ENCODE data around the gene KIAA2012.
A peak's percentile ranks its signal among the peaks of the same experiment; 100 is the strongest.

The KIAA2012 gene

GRCh38 chr2:202113571-202114142 is 40.6 kb downstream of the KIAA2012 start:
- no peak for TF ChIP-seq CTCF (IDR thresholded peaks at IDR 0.05; ENCODE audit: control insufficient read depth, insufficient read depth, low read depth, low read length, missing control alignments)
- H3K4me3 ChIP-seq (ENCODE audit: control insufficient read depth, low read depth, low read length), result no peak overlapping the region
- DNase-seq (ENCODE audit: low read depth), result peak; percentile 84

- TF ChIP-seq CTCF (IDR thresholded peaks at IDR 0.05; ENCODE audit: control insufficient read depth, insufficient read depth, low read depth, low read length, missing control alignments), result no peak
- no peak for DNase-seq (ENCODE audit: low read depth)
- H3K4me3 ChIP-seq (ENCODE audit: control insufficient read depth, low read depth, low read length), result no peak overlapping the region
Observed at GRCh38 chr2:202114291-202114690, 41.2 kb downstream of the KIAA2012 start.

- TF ChIP-seq CTCF (IDR thresholded peaks at IDR 0.05; ENCODE audit: control insufficient read depth, insufficient read depth, low read depth, low read length, missing control alignments), result no peak
- DNase-seq (ENCODE audit: low read depth), result no peak
Observed at GRCh38 chr2:202114795-202115194, 41.7 kb downstream of the KIAA2012 start.

GRCh38 chr2:202115479-202115971 is 42.5 kb downstream of the KIAA2012 start:
- TF ChIP-seq CTCF (IDR thresholded peaks at IDR 0.05; ENCODE audit: control insufficient read depth, insufficient read depth, low read depth, low read length, missing control alignments), result no peak
- no peak overlapping the region for H3K4me3 ChIP-seq (ENCODE audit: control insufficient read depth, low read depth, low read length)
- DNase-seq (ENCODE audit: low read depth), result peak; percentile 69

More at GRCh38 chr2:202114795-202115194, 41.7 kb downstream of the KIAA2012 start:
- no peak overlapping the region for H3K4me3 ChIP-seq (ENCODE audit: control insufficient read depth, low read depth, low read length)

GRCh38 chr2:202116691-202117090 is 43.6 kb downstream of the KIAA2012 start:
- no peak overlapping the region for H3K4me3 ChIP-seq (ENCODE audit: control insufficient read depth, low read depth, low read length)
- DNase-seq (ENCODE audit: low read depth), result no peak
- no peak for TF ChIP-seq CTCF (IDR thresholded peaks at IDR 0.05; ENCODE audit: control insufficient read depth, insufficient read depth, low read depth, low read length, missing control alignments)

- no peak for DNase-seq (ENCODE audit: low read depth)
- no peak overlapping the region for H3K4me3 ChIP-seq (ENCODE audit: control insufficient read depth, low read depth, low read length)
- TF ChIP-seq CTCF (IDR thresholded peaks at IDR 0.05; ENCODE audit: control insufficient read depth, insufficient read depth, low read depth, low read length, missing control alignments), result no peak
Observed at GRCh38 chr2:202118168-202118567, 45.1 kb downstream of the KIAA2012 start.
